IPS DF 6.9 (cell line): ENCODE measurements around the gene STT3B.
"Not testable (repeated sequence)": the region's sequence is repeated elsewhere in the genome, so short reads cannot be mapped to it uniquely, and the experiment has no call there.

Source experiments
- DNase-seq: peaks from one replicate; pipeline ENCODE4 v3.0.0-alpha.2; 2013; ENCODE audit warnings: low read depth, low spot score
- H3K27ac ChIP-seq: one replicate; pipeline ENCODE4 v1.5.1; 2013; ENCODE audit warnings: low read length, control low read depth
- H3K27me3 ChIP-seq: 2 replicates; pipeline ENCODE4 v1.6.1; 2013; ENCODE audit warnings: mild to moderate bottlenecking, low read length; ENCODE audit not compliant: control insufficient read depth, insufficient read depth
- H3K36me3 ChIP-seq: 2 replicates; pipeline ENCODE4 v1.6.1; 2013; ENCODE audit warnings: low read length; ENCODE audit not compliant: control insufficient read depth, insufficient read depth
- H3K4me1 ChIP-seq: 2 replicates; pipeline ENCODE4 v1.6.1; 2013; ENCODE audit warnings: low read length; ENCODE audit not compliant: control insufficient read depth, insufficient read depth
- H3K4me3 ChIP-seq: 2 replicates; pipeline ENCODE4 v1.5.1; 2013; ENCODE audit warnings: mild to moderate bottlenecking, low read length
- H3K9me3 ChIP-seq: 2 replicates; pipeline ENCODE4 v1.6.1; 2013; ENCODE audit warnings: low read length, inconsistent platforms; ENCODE audit not compliant: control insufficient read depth, insufficient read depth
- WGBS: extraction: QIAGEN DNeasy Blood & Tissue Kit; methylation state at CpG from one replicate; pipeline ENCODE4 v1.1.7; 2013; ENCODE audit warnings: mixed read lengths, missing lambda C conversion rate; ENCODE audit not compliant: insufficient read length, insufficient coverage; 5-methylcytosine and 5-hydroxymethylcytosine counted together

Gene STT3B

GRCh38 chr3:31590650-31591049 is 57.9 kb downstream of the STT3B start:
- no peaks in the 10 kb centered on the region for H3K36me3 ChIP-seq
- no CpG with 5 or more reads among the region's 1 CpG for WGBS

DNA sequence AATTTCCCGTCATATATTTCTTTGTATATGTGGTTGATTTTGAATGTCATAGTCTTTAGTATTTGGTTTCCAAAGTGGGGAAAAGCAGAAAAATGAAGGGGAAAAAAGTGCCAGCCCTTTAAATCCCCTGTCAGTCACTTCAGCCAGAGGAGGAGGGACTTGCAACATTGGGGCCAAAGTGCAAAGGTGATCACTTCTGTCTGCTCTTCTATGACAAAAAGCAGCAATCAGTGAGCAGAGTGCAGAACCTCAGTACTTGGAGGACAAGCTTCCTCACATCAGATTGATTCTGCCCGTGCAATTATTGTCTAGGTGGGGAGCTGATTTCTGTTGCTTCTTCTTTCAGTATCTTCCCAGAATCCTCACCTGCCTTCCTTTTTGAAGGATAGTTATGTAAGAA is 60.0 kb downstream of the STT3B start:
- Histone ChIP-seq H3K4me3 (no peak overlapping the region), H3K36me3 (no peaks in the 10 kb centered on the region), H3K27me3 (no peaks in the 10 kb centered on the region), H3K9me3 (no peaks in the 10 kb centered on the region), H3K27ac (no peak overlapping the region), H3K4me1 (no peaks in the 10 kb centered on the region)
- DNase-seq: no peak
- no CpG with 5 or more reads among the region's 2 CpGs for WGBS

More at GRCh38 chr3:31590650-31591049, 57.9 kb downstream of the STT3B start:
- Histone ChIP-seq H3K27me3 (no peaks in the 10 kb centered on the region), H3K27ac (no peak overlapping the region), H3K4me1 (no peaks in the 10 kb centered on the region), H3K9me3 (no peaks in the 10 kb centered on the region), H3K4me3 (no peak overlapping the region)
- DNase-seq: no peak

DNA sequence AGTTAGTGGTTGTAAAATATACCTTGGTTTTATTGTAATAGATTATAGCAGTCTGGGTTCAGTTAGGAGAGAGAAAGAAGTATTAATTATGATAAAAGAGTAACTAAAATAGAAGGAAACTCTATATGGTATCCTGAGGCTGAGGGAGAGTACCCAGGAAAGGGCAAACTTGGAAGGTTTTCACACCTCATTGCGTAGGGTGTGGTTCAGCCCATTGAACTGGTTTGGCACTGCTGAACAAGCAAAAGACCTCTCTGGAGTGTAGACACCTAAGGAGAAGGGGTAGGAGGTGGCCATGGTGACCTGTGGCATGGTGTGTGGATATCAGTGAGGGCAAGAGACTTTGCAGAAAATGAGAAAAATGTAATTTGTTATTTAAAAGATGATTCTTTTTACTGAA is 63.5 kb downstream of the STT3B start:
- WGBS: no CpG with 5 or more reads among the region's 1 CpG
- H3K4me3 ChIP-seq: no peak overlapping the region
- H3K27me3 ChIP-seq: no peaks in the 10 kb centered on the region
- H3K36me3 ChIP-seq: no peaks in the 10 kb centered on the region
- no peaks in the 10 kb centered on the region for H3K4me1 ChIP-seq
- no peak for DNase-seq
- H3K9me3 ChIP-seq: no peaks in the 10 kb centered on the region
- no peak overlapping the region for H3K27ac ChIP-seq

- no CpG with 5 or more reads among the region's 3 CpGs for WGBS
These were observed 67.7 kb downstream of the STT3B start for GRCh38 chr3:31600431-31600830.

GRCh38 chr3:31605333-31605732 is 72.6 kb downstream of the STT3B start:
- not testable (repeated sequence) for H3K27me3 ChIP-seq, H3K4me3 ChIP-seq, H3K4me1 ChIP-seq, H3K27ac ChIP-seq, H3K36me3 ChIP-seq, DNase-seq, H3K9me3 ChIP-seq
- no CpG with 5 or more reads among the region's 1 CpG for WGBS

More at GRCh38 chr3:31600431-31600830, 67.7 kb downstream of the STT3B start:
- H3K4me1 ChIP-seq: no peaks in the 10 kb centered on the region
- H3K4me3 ChIP-seq: no peak overlapping the region
- no peaks in the 10 kb centered on the region for H3K36me3 ChIP-seq
- no peak for DNase-seq
- H3K9me3 ChIP-seq: no peaks in the 10 kb centered on the region; the same call in 1 of the 2 replicates
- H3K27me3 ChIP-seq: no peaks in the 10 kb centered on the region
- H3K27ac ChIP-seq: no peak overlapping the region

GRCh38 chr3:31606453-31606852 is 73.7 kb downstream of the STT3B start:
- no peak overlapping the region for H3K4me3 ChIP-seq
- H3K9me3 ChIP-seq: no peaks in the 10 kb centered on the region; the same call in none of the 2 replicates
- DNase-seq: no peak
- H3K27ac ChIP-seq: no peak overlapping the region
- H3K27me3 ChIP-seq: no peaks in the 10 kb centered on the region
- no peaks in the 10 kb centered on the region for H3K36me3 ChIP-seq
- H3K4me1 ChIP-seq: no peaks in the 10 kb centered on the region
- WGBS: no CpG with 5 or more reads among the region's 4 CpGs

DNA sequence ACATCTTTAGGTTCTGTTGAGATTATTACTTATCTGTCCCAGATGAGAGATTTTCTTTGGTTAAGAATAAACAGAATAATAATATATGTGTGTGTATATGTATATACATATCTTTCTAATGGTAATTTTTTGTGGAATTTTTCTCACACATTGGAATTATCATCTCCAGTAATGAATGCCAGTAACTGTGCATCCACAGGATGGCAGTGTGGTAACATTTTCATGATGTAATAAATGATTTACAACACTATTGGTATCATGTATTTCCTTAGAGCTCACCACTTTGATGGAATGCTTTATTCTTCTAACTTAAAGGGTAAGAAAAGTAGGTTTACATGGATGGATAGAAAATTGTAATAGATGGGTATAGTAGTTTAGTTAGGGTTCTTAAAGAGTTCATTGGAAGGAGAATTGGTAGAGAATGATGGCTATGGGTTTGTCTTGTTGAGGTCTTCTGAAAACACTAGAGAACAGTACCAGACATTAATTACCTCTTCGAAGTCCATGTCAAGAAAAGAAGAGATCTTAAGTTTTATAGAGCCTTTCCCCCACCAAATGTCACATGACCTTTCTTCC is 78.1 kb downstream of the STT3B start:
- no peak overlapping the region for H3K4me3 ChIP-seq

DNA sequence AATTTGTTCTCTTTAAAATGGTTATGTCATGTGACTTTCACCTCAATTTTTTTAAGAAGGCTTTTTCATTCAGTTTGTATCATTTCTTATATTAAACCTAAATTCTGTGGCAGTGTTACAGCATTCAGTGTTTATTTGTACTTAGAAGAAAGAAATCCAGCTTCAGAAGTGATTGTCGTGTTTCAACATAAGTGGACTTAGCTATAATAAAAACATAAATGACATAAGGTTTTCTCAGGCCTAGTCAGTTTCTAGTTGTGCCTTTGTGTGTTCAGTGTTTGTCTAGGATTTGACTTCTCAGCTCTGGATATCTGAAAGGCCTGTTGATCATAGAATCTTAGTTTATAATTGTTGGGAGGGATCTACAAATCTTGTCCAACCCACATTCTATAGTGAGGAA is 80.5 kb downstream of the STT3B start:
- Histone ChIP-seq H3K27ac (no peak overlapping the region), H3K4me1 (no peaks in the 10 kb centered on the region), H3K9me3 (no peaks in the 10 kb centered on the region), H3K27me3 (no peaks in the 10 kb centered on the region), H3K36me3 (no peaks in the 10 kb centered on the region), H3K4me3 (no peak overlapping the region)
- no CpG with 5 or more reads among the region's 1 CpG for WGBS
- DNase-seq: no peak

More for the DNA sequence above, 78.1 kb downstream of the STT3B start:
- no peak for DNase-seq
- Histone ChIP-seq H3K27ac (no peak overlapping the region), H3K36me3 (no peaks in the 10 kb centered on the region), H3K9me3 (no peaks in the 10 kb centered on the region; the same call in 1 of the 2 replicates), H3K4me1 (no peaks in the 10 kb centered on the region), H3K27me3 (no peaks in the 10 kb centered on the region)
- WGBS: no CpG with 5 or more reads among the region's 1 CpG

DNA sequence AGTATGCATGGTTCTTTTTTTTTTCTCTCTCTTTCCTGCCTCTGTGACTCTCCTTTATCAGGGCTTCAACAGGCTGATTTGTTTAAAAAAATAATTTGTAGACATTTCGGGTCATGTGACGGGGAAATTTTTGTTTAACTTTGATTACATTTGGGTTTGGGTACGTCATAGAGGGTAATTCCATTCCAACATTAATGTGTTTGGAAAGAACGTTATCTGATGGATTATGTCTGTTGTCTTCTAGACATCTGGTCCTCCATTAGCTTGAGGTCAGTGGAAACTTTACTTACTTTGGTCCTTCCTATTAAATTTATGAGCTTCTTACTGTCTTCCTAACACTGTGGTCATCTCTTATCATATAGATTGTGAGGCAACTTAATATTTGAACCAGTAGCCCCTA is 80.9 kb downstream of the STT3B start:
- Histone ChIP-seq H3K4me3 (no peak overlapping the region), H3K27ac (no peak overlapping the region), H3K4me1 (no peaks in the 10 kb centered on the region), H3K36me3 (no peaks in the 10 kb centered on the region), H3K9me3 (no peaks in the 10 kb centered on the region), H3K27me3 (no peaks in the 10 kb centered on the region)
- WGBS: 100% methylated on average over 1 of the region's 4 CpGs
- no peak for DNase-seq

GRCh38 chr3:31614162-31614921 is 81.6 kb downstream of the STT3B start:
- Histone ChIP-seq H3K4me1 (no peaks in the 10 kb centered on the region), H3K36me3 (no peaks in the 10 kb centered on the region)

More at GRCh38 chr3:31614162-31614921, 81.6 kb downstream of the STT3B start:
- Histone ChIP-seq H3K27ac (no peak overlapping the region), H3K4me3 (no peak overlapping the region), H3K27me3 (no peaks in the 10 kb centered on the region), H3K9me3 (no peaks in the 10 kb centered on the region)
- WGBS: no CpG with 5 or more reads among the region's 5 CpGs
- no peak for DNase-seq
